ENCODE measurements around the gene STK39.
"Not testable (repeated sequence)": the region's sequence is repeated elsewhere in the genome, so short reads cannot be mapped to it uniquely, and the experiment has no call there.

STK39 gene

DNA sequence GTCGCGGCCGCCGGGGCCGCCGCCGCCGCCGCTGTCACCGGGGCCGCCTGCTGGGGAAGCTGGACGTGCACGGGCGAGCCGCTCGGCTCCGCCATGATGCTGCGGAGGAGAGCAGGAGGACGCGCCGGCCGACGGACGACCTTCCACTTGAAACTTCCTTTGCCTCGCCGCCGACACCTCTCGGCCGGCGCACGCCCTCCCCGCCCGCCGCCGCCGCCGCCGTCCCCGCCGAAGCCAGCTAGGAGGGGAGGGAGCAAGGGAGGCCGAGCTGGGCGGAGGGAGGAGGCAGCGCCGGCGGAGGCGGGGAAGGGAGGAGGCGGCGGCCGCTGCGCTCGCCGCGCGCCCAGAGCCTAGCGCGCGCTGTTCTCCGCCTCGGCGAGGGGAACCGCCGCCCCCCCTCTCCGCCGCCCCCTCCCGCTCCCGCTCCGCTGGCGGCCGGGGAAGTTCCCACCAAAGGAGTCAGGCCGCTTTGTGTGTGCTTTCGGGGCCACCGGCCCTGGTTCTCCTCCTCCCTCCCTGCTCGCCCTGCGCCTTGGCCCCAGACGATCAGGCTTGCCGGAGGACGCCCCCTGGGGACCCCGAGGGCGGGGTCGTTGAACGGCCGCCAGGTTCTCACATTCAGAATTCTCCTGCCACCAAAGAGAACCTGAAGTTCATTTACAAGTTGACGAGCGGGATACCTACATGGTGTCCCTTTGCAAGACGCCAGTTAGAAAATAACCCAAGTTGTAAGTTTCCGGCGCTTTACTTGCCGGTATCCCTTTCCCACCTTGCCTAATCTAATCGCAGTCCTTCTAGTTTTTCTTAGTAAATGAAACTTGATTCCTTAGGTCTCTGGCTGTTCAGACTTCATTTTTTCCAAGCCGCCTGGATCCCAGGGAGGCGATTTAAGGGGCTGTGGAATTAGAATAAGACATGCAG lies at the start of gene STK39:
STK39 (minus strand) TSS at position 255 of the 921 bp plus-strand sequence; CDS start at position 95, 160 bp downstream.
- H3K4me1 ChIP-seq (ENCODE audit: control insufficient read depth, insufficient read depth, low read length): peaks cover 23% of the 10 kb centered on the region
- peak within 1 kb of the TSS; percentile 72 to 82 for H3K9ac ChIP-seq (ENCODE audit: low read length in 2 of 2)
- no peaks in the 10 kb centered on the region for H3K27me3 ChIP-seq (ENCODE audit: control insufficient read depth in 1 of 2, insufficient read depth in 2 of 2, low read length in 2 of 2)
- peak within 1 kb of the TSS; percentile 82 to 83 for H3K4me3 ChIP-seq (ENCODE audit: low read length in 2 of 2)
- H3K9me3 ChIP-seq (ENCODE audit: control insufficient read depth in 2 of 2, low read length in 2 of 2): no peaks in the 10 kb centered on the region
- peak within 1 kb of the TSS; percentile 37 for H3K27ac ChIP-seq (ENCODE audit: low read length)
- no peaks in the 10 kb centered on the region for H3K36me3 ChIP-seq (ENCODE audit: control insufficient read depth in 2 of 2, insufficient read depth in 2 of 2, low read length in 2 of 2)

DNA sequence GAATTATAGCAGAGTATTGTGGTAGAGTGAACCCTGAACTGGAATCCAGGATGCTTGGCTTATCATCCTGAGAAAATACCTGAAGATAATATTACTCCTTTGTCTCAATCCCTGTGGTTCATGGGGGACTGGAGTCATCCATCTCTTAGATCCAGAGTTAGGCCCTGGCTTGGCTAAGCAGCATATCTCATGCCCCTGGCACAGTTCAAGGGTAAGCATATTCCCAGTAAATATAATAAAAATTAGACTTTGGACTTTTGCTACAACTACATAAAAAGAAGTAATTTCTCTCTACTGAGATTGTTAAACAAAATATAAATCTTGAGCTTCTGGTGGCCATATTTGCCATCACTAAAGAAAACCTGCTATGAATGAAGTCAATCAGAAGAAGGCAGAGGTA lies 47.7 kb upstream of the STK39 start:
- H3K9me3 ChIP-seq (ENCODE audit: control insufficient read depth in 2 of 2, low read length in 2 of 2): no peaks in the 10 kb centered on the region

DNA sequence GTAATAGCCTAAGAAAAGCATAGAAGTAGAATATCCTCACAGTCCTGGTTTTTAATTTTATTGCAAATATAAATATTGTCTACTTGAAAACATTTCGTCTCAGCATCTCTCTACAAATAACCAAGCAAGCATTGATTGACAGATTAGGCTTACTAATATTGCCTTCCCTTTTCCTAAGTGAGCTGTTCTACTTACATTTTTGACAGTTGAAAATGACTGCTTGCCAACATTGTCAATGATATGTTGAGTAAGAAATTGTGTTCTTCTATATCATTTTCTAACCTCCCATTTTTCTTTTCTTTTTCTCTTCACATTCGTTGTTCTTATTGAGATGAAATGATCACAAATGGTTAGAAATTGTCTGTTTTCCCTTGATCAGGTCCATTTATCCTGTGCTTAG lies 47.0 kb upstream of the STK39 start:
- no peaks in the 10 kb centered on the region for H3K36me3 ChIP-seq (ENCODE audit: control insufficient read depth in 2 of 2, insufficient read depth in 2 of 2, low read length in 2 of 2)
- H3K9me3 ChIP-seq (ENCODE audit: control insufficient read depth in 2 of 2, low read length in 2 of 2): no peaks in the 10 kb centered on the region
- H3K27ac ChIP-seq (ENCODE audit: low read length): no peak overlapping the region
- no peaks in the 10 kb centered on the region for H3K4me1 ChIP-seq (ENCODE audit: control insufficient read depth, insufficient read depth, low read length)
- no peak overlapping the region for H3K9ac ChIP-seq (ENCODE audit: low read length in 2 of 2)
- no peak overlapping the region for H3K4me3 ChIP-seq (ENCODE audit: low read length in 2 of 2)
- H3K27me3 ChIP-seq (ENCODE audit: control insufficient read depth in 1 of 2, insufficient read depth in 2 of 2, low read length in 2 of 2): no peaks in the 10 kb centered on the region

More for the DNA sequence above, 47.7 kb upstream of the STK39 start:
- Histone ChIP-seq H3K27me3 (ENCODE audit: control insufficient read depth in 1 of 2, insufficient read depth in 2 of 2, low read length in 2 of 2) (no peaks in the 10 kb centered on the region), H3K27ac (ENCODE audit: low read length) (no peak overlapping the region), H3K9ac (ENCODE audit: low read length in 2 of 2) (no peak overlapping the region), H3K4me1 (ENCODE audit: control insufficient read depth, insufficient read depth, low read length) (no peaks in the 10 kb centered on the region), H3K36me3 (ENCODE audit: control insufficient read depth in 2 of 2, insufficient read depth in 2 of 2, low read length in 2 of 2) (no peaks in the 10 kb centered on the region), H3K4me3 (ENCODE audit: low read length in 2 of 2) (no peak overlapping the region)

DNA sequence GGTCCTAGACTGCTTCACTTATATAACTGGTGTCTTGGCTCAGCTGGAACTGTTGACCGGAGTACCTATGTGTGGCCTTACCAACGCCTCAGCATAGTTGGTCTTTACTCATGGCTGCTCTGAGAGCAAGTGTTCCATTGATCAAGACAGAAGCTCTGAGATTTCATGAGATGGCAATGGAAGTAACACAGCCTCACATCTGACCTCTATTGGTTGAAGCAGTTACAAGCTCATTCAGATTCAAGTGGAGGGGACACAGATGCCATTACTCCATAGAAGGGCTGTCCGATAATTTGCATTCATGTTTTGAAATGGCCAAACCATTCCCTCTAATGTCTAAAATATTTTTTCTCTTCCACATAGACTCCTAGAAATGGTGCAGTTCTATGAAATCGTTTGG lies 46.4 kb upstream of the STK39 start:
- H3K4me3 ChIP-seq (ENCODE audit: low read length in 2 of 2): no peak overlapping the region
- no peaks in the 10 kb centered on the region for H3K36me3 ChIP-seq (ENCODE audit: control insufficient read depth in 2 of 2, insufficient read depth in 2 of 2, low read length in 2 of 2)

DNA sequence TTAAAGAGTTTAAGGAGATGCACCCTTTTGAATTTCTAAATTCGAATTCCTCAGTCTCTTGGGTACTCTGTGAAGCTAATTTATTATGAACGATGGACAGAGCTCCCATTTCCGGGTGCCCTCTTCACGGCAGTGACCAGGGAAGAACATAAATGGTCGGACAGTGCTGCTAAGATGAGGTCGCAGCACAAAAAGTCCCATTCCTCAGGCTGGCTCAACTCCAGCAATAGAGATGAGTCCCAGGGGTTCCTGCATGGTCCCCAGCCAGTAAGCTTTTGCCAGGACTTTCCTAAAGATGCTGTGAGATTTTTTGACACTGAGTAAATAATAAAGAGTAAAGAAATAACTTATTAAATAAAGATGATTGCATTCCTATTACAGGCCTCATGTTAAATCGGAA lies 43.0 kb upstream of the STK39 start:
- no peak overlapping the region for H3K9ac ChIP-seq (ENCODE audit: low read length in 2 of 2)
- no peak overlapping the region for H3K4me3 ChIP-seq (ENCODE audit: low read length in 2 of 2)
- no peaks in the 10 kb centered on the region for H3K9me3 ChIP-seq (ENCODE audit: control insufficient read depth in 2 of 2, low read length in 2 of 2)
- H3K27ac ChIP-seq (ENCODE audit: low read length): no peak overlapping the region
- H3K27me3 ChIP-seq (ENCODE audit: control insufficient read depth in 1 of 2, insufficient read depth in 2 of 2, low read length in 2 of 2): no peaks in the 10 kb centered on the region
- no peaks in the 10 kb centered on the region for H3K36me3 ChIP-seq (ENCODE audit: control insufficient read depth in 2 of 2, insufficient read depth in 2 of 2, low read length in 2 of 2)
- H3K4me1 ChIP-seq (ENCODE audit: control insufficient read depth, insufficient read depth, low read length): no peaks in the 10 kb centered on the region

More for the DNA sequence above, 46.4 kb upstream of the STK39 start:
- Histone ChIP-seq H3K27me3 (ENCODE audit: control insufficient read depth in 1 of 2, insufficient read depth in 2 of 2, low read length in 2 of 2) (no peaks in the 10 kb centered on the region), H3K9ac (ENCODE audit: low read length in 2 of 2) (no peak overlapping the region), H3K9me3 (ENCODE audit: control insufficient read depth in 2 of 2, low read length in 2 of 2) (no peaks in the 10 kb centered on the region), H3K27ac (ENCODE audit: low read length) (no peak overlapping the region), H3K4me1 (ENCODE audit: control insufficient read depth, insufficient read depth, low read length) (no peaks in the 10 kb centered on the region)

DNA sequence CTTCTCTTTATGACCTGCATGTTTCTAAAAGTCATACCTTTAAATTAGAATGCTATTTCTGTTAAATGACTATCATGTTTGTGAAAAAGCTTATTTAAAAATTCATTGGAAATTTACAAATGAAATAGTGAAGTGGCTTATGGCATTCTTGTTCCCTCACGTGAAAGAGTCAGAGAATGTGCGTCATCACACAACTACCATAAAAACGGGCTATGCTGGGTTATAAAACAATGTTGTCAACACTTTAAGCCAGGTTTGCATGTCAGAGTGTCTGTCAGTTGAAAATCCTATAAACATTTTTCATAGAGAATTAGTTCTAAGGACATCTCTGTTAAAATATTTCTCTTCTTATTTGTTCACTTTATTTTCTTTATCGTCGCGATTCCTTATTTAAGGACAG lies 42.5 kb upstream of the STK39 start:
- H3K27ac ChIP-seq (ENCODE audit: low read length): no peak overlapping the region
- no peaks in the 10 kb centered on the region for H3K36me3 ChIP-seq (ENCODE audit: control insufficient read depth in 2 of 2, insufficient read depth in 2 of 2, low read length in 2 of 2)
- no peaks in the 10 kb centered on the region for H3K9me3 ChIP-seq (ENCODE audit: control insufficient read depth in 2 of 2, low read length in 2 of 2)
- H3K27me3 ChIP-seq (ENCODE audit: control insufficient read depth in 1 of 2, insufficient read depth in 2 of 2, low read length in 2 of 2): no peaks in the 10 kb centered on the region
- no peak overlapping the region for H3K9ac ChIP-seq (ENCODE audit: low read length in 2 of 2)
- H3K4me3 ChIP-seq (ENCODE audit: low read length in 2 of 2): no peak overlapping the region
- no peaks in the 10 kb centered on the region for H3K4me1 ChIP-seq (ENCODE audit: control insufficient read depth, insufficient read depth, low read length)

DNA sequence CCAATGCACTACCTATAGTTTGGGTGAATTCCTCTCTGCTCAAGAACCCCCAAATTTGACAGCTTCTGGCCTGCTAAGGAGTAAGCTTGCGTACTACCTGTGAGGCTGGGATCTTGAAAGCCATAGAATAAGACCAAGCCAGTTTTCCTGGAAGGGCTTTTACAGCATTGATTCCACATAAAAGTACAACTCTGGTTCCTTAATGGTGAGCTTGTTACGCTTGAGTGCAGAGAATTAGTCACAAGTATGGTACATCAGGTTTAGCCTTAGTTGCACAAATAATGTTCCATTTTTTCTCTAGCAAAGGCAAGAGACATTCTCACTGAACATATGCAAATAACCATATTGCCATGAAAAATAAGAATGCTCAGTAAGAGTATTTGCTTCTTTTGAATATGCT lies 39.1 kb upstream of the STK39 start:
- no peak overlapping the region for H3K9ac ChIP-seq (ENCODE audit: low read length in 2 of 2)
- H3K27ac ChIP-seq (ENCODE audit: low read length): no peak overlapping the region
- H3K9me3 ChIP-seq (ENCODE audit: control insufficient read depth in 2 of 2, low read length in 2 of 2): no peaks in the 10 kb centered on the region
- no peak overlapping the region for H3K4me3 ChIP-seq (ENCODE audit: low read length in 2 of 2)
- H3K27me3 ChIP-seq (ENCODE audit: control insufficient read depth in 1 of 2, insufficient read depth in 2 of 2, low read length in 2 of 2): no peaks in the 10 kb centered on the region
- H3K36me3 ChIP-seq (ENCODE audit: control insufficient read depth in 2 of 2, insufficient read depth in 2 of 2, low read length in 2 of 2): no peaks in the 10 kb centered on the region
- no peaks in the 10 kb centered on the region for H3K4me1 ChIP-seq (ENCODE audit: control insufficient read depth, insufficient read depth, low read length)

DNA sequence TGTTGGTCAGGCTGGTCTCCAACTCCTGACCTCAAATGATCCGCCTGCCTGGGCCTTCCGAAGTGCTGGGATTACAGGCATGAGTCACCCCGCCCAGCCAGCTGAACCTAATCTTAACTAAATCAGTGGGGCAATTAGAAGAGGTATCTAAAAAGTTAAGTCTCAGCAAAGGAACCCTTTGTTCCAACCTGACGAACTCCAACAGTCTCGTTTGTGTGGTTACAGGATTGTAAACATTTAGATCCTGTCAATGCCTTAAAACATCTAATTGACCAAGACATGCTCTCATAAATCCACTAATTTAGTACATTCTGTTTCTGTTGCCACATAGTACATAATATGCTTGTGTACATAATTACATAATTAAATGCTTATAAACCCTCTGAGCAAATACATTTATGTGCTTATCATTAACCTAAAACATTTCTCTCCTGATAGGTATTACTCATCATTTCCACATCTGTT lies 31.1 kb upstream of the STK39 start:
- Histone ChIP-seq H3K27me3 (ENCODE audit: control insufficient read depth in 1 of 2, insufficient read depth in 2 of 2, low read length in 2 of 2) (no peaks in the 10 kb centered on the region), H3K36me3 (ENCODE audit: control insufficient read depth in 2 of 2, insufficient read depth in 2 of 2, low read length in 2 of 2) (no peaks in the 10 kb centered on the region), H3K4me3 (ENCODE audit: low read length in 2 of 2) (no peak overlapping the region), H3K9me3 (ENCODE audit: control insufficient read depth in 2 of 2, low read length in 2 of 2) (no peaks in the 10 kb centered on the region), H3K4me1 (ENCODE audit: control insufficient read depth, insufficient read depth, low read length) (no peaks in the 10 kb centered on the region), H3K27ac (ENCODE audit: low read length) (no peak overlapping the region), H3K9ac (ENCODE audit: low read length in 2 of 2) (no peak overlapping the region)

DNA sequence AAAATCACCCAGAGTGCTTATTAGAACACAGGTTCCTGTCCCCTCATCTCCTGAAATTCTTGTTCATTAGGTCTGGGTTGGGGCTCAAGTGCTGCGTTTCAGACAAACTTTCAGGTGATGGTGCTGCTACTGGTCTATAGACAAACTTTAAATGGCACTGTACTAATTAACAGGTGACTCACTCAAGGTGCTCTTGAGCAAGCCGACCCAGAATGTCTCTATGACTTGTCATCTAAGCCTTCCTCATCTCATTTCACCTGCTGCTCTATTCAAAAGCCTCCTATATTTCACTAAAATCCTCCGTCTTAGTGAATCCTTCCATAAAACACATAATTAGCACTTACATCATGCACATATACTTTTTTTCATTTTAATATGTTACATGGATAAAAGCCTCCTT lies 29.9 kb upstream of the STK39 start:
- Histone ChIP-seq H3K9ac (ENCODE audit: low read length in 2 of 2) (no peak overlapping the region), H3K27me3 (ENCODE audit: control insufficient read depth in 1 of 2, insufficient read depth in 2 of 2, low read length in 2 of 2) (no peaks in the 10 kb centered on the region), H3K4me3 (ENCODE audit: low read length in 2 of 2) (no peak overlapping the region), H3K4me1 (ENCODE audit: control insufficient read depth, insufficient read depth, low read length) (no peaks in the 10 kb centered on the region), H3K9me3 (ENCODE audit: control insufficient read depth in 2 of 2, low read length in 2 of 2) (no peaks in the 10 kb centered on the region), H3K27ac (ENCODE audit: low read length) (no peak overlapping the region), H3K36me3 (ENCODE audit: control insufficient read depth in 2 of 2, insufficient read depth in 2 of 2, low read length in 2 of 2) (no peaks in the 10 kb centered on the region)

DNA sequence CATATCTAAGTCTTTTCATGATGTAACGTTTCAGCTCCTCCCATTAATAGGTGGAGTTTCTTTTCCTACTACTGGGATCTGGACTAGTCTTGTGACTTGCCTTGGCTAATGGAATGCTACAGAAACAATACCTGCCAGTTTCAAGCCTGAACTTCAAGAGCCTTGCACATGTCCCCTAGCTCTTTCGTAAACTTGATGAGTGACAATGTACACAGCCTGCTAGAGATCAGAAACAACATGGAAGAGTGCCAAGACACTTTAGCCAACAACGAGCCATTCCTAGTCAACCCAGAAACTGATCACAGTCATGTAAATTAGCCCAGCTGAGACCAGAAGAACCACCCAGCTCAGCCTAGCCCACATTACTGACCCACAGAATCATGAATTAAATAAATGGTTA lies 24.8 kb upstream of the STK39 start:
- no peak overlapping the region for H3K9ac ChIP-seq (ENCODE audit: low read length in 2 of 2)
- H3K4me1 ChIP-seq (ENCODE audit: control insufficient read depth, insufficient read depth, low read length): no peaks in the 10 kb centered on the region
- no peak overlapping the region for H3K27ac ChIP-seq (ENCODE audit: low read length)
- no peak overlapping the region for H3K4me3 ChIP-seq (ENCODE audit: low read length in 2 of 2)
- no peaks in the 10 kb centered on the region for H3K36me3 ChIP-seq (ENCODE audit: control insufficient read depth in 2 of 2, insufficient read depth in 2 of 2, low read length in 2 of 2)
- no peaks in the 10 kb centered on the region for H3K9me3 ChIP-seq (ENCODE audit: control insufficient read depth in 2 of 2, low read length in 2 of 2)
- no peaks in the 10 kb centered on the region for H3K27me3 ChIP-seq (ENCODE audit: control insufficient read depth in 1 of 2, insufficient read depth in 2 of 2, low read length in 2 of 2)

DNA sequence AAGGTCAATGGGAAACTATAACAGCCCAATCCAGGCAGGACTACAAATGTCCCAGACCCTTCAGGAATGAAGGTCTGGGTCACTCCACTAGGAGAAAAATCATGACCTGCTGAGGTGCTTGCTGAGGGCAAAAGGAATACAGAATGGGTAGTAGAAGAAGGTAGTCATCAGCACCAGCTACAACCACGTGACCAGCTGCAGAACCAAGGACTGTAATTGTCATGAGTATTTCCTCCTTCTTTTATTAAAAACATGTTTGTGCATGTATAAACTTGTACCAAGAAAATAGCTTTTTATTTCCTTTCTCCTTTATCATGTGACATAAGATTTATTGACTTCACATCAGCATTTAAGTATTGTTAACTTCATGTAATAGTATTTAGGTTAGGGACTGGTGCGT lies 15.5 kb upstream of the STK39 start:
- H3K9ac ChIP-seq (ENCODE audit: low read length in 2 of 2); H3K27me3 ChIP-seq (ENCODE audit: control insufficient read depth in 1 of 2, insufficient read depth in 2 of 2, low read length in 2 of 2); H3K36me3 ChIP-seq (ENCODE audit: control insufficient read depth in 2 of 2, insufficient read depth in 2 of 2, low read length in 2 of 2); H3K4me1 ChIP-seq (ENCODE audit: control insufficient read depth, insufficient read depth, low read length); H3K4me3 ChIP-seq (ENCODE audit: low read length in 2 of 2); H3K27ac ChIP-seq (ENCODE audit: low read length): not testable (repeated sequence)
- peaks cover 9 to 13% of the 10 kb centered on the region in 2 donors for H3K9me3 ChIP-seq (ENCODE audit: control insufficient read depth in 2 of 2, low read length in 2 of 2)
